Stomach (tissue), 9 donors: ENCODE results near the gene TGFBR2. TPM values are rescaled to one million over a fixed set of nuclear protein-coding genes. Genes with fewer than 3 reads are reported as not detected.

ENCODE experiments used
- DNase-seq, 2 donors: peaks; one replicate each; pipeline versions ENCODE4 v3.0.0 to v3.0.0-alpha.2; 2013 to 2019
- H3K27ac ChIP-seq, 5 donors: fragments of 200-600 bp in 4 of 5; sonication (generic) in 4 of 5; one replicate each; pipeline ENCODE4 v1.5.1; 2013 to 2019; ENCODE audit warnings: mild to moderate bottlenecking in 1 of 5, moderate library complexity in 1 of 5
- H3K27me3 ChIP-seq, 3 donors: fragments of 200-600 bp; sonication (generic); one replicate each; pipeline ENCODE4 v1.5.1; 2017 to 2019; ENCODE audit warnings: mixed run types in 1 of 3
- H3K36me3 ChIP-seq, 4 donors: fragments of 200-600 bp; sonication (generic); 1 replicate in 3 of 4; 2 replicates in 1 of 4; pipeline ENCODE4 v1.5.1; 2016 to 2019
- H3K4me1 ChIP-seq, 4 donors: fragments of 200-600 bp; sonication (generic); one replicate each; pipeline ENCODE4 v1.5.1; 2016 to 2019
- H3K4me3 ChIP-seq, 4 donors: fragments of 200-600 bp; sonication (generic) in 3 of 4; one replicate each; pipeline ENCODE4 v1.5.1; 2016 to 2019; ENCODE audit warnings: mild to moderate bottlenecking in 1 of 4
- H3K9me3 ChIP-seq, 4 donors: fragments of 200-600 bp; sonication (generic); one replicate each; pipeline ENCODE4 v1.5.1; 2016 to 2019
- CTCF ChIP-seq, 7 experiments: fragments of 450-650 bp in 4 of 7; fragments of 200-600 bp in 3 of 7; sonication (generic) in 3 of 7; IDR thresholded peaks; one replicate each; pipeline ENCODE4 v1.5.1; 2016 to 2019; ENCODE audit warnings: antibody characterized with exemption in 7 of 7, control low read depth in 2 of 7, mild to moderate bottlenecking in 1 of 7
- EP300 ChIP-seq: sonication (generic); formaldehyde crosslinking; IDR thresholded peaks from one replicate; pipeline ENCODE4 v1.6.1; 2017; ENCODE audit warnings: antibody characterized with exemption
- POLR2A ChIP-seq, 4 donors: fragments of 450-650 bp; IDR thresholded peaks; one replicate each; pipeline ENCODE4 v1.6.1; 2016; ENCODE audit warnings: antibody characterized with exemption in 4 of 4, control low read depth in 2 of 4, mild to moderate bottlenecking in 1 of 4, moderate library complexity in 1 of 4
- POLR2AphosphoS5 ChIP-seq, 3 donors: sonication (generic); formaldehyde crosslinking; IDR thresholded peaks; one replicate each; pipeline ENCODE4 v1.6.1; 2016; ENCODE audit warnings: antibody characterized with exemption in 3 of 3
- WGBS, 5 donors: extraction: QIAGEN DNeasy Blood & Tissue Kit in 3 of 5; methylation state at CpG; one replicate each; pipeline versions ENCODE4 v1.1.5 to v1.1.7; 2013 to 2018; 5-methylcytosine and 5-hydroxymethylcytosine counted together
- intact Hi-C: fragments of 100-400 bp; cut with DNase I; formaldehyde crosslinking; loops from one replicate; pipeline ENCODE4 v1.15.1; 2023; ENCODE audit warnings: low total_unique reads
- polyA plus RNA-seq, 3 donors: library from polyadenylated mRNA; stranded (reverse); fragments of 200-250 nt; gene quantifications; one replicate each; pipeline ENCODE4 v1.2.3, GENCODE V29; 2013
- total RNA-seq, 5 donors: library from RNA; depleted of rRNA; stranded (reverse); fragments of >200 nt; gene quantifications; one replicate each; pipeline versions ENCODE4 v1.1.0 to v1.2.3, GENCODE V29; 2014 to 2016
- donor health status: healthy with polysubstance abuse.
- donor health status: Bipolar disorder and iron deficiency.
- donor health status: healthy.

TGFBR2 gene
- total and polyA plus RNA-seq, 8 donors: 13.7 to 115 (median 66.3) TPM

- H3K4me1 ChIP-seq: no peaks in the 10 kb centered on the region
- no peaks in the 10 kb centered on the region for H3K36me3 ChIP-seq
- no peak overlapping the region for H3K4me3 ChIP-seq
- no peak for TF ChIP-seq POLR2A (IDR thresholded peaks at IDR 0.05)
- no peak for TF ChIP-seq CTCF (IDR thresholded peaks at IDR 0.05)
- TF ChIP-seq EP300: no peak
- no peak for DNase-seq
- no peak overlapping the region for H3K27ac ChIP-seq
- no peaks in the 10 kb centered on the region for H3K9me3 ChIP-seq
- intact Hi-C loops: no loop called here
- 77 to 83% (median 81%) methylated on average over 7 of the region's 7 CpGs for whole genome bisulfite sequencing, 5 donors
- no peaks in the 10 kb centered on the region for H3K27me3 ChIP-seq
These were observed 103.6 kb downstream of the TGFBR2 start for GRCh38 chr3:30710017-30710416.

GRCh38 chr3:30711151-30711550 is 104.8 kb downstream of the TGFBR2 start:
- no peak for DNase-seq
- Histone ChIP-seq H3K27me3 (no peaks in the 10 kb centered on the region), H3K27ac (no peak overlapping the region), H3K4me3 (no peak overlapping the region), H3K9me3 (no peaks in the 10 kb centered on the region), H3K36me3 (no peaks in the 10 kb centered on the region), H3K4me1 (no peaks in the 10 kb centered on the region)
- intact Hi-C loops: no loop called here
- TF ChIP-seq POLR2A (IDR thresholded peaks at IDR 0.05) (no peak), CTCF (IDR thresholded peaks at IDR 0.05) (no peak), POLR2AphosphoS5 (IDR thresholded peaks at IDR 0.05) (no peak)

- Histone ChIP-seq H3K27ac (no peak overlapping the region), H3K9me3 (no peaks in the 10 kb centered on the region), H3K27me3 (no peaks in the 10 kb centered on the region), H3K4me3 (no peak overlapping the region), H3K4me1 (no peaks in the 10 kb centered on the region), H3K36me3 (no peaks in the 10 kb centered on the region)
- DNase-seq: no peak
- WGBS, 5 donors: 83 to 94% (median 93%) methylated on average over 2 of the region's 2 CpGs
- intact Hi-C loops: no loop called here
- TF ChIP-seq POLR2AphosphoS5 (IDR thresholded peaks at IDR 0.05) (no peak), EP300 (no peak), POLR2A (IDR thresholded peaks at IDR 0.05) (no peak), CTCF (IDR thresholded peaks at IDR 0.05) (no peak)
These were observed 105.5 kb downstream of the TGFBR2 start for GRCh38 chr3:30711867-30712266.

GRCh38 chr3:30712991-30713390 is 106.6 kb downstream of the TGFBR2 start:
- Histone ChIP-seq H3K36me3 (no peaks in the 10 kb centered on the region), H3K27ac (no peak overlapping the region), H3K4me3 (no peak overlapping the region), H3K4me1 (no peaks in the 10 kb centered on the region), H3K27me3 (no peaks in the 10 kb centered on the region), H3K9me3 (no peaks in the 10 kb centered on the region)
- no peak for DNase-seq
- intact Hi-C loops: no loop called here
- TF ChIP-seq CTCF (IDR thresholded peaks at IDR 0.05): no peak
- no peak for TF ChIP-seq EP300
- no peak for TF ChIP-seq POLR2A (IDR thresholded peaks at IDR 0.05)
- TF ChIP-seq POLR2AphosphoS5 (IDR thresholded peaks at IDR 0.05): no peak
- WGBS, 5 donors: 60 to 82% (median 74%) methylated on average over 4 of the region's 4 CpGs
